Stimulated activated CD8-positive, alpha-beta memory T cell treated with anti-CD3 and anti-CD28 coated beads, Interleukin-15, amount 100 ng/mL, for 1 hour (primary cell): ENCODE data around the gene AKT3.
"Not testable (repeated sequence)": the region's sequence is repeated elsewhere in the genome, so short reads cannot be mapped to it uniquely, and the experiment has no call there.

Experiments used
- DNase-seq: peaks from one replicate; pipeline ENCODE4 v3.0.0-alpha.2; 2020; ENCODE audit warnings: low read depth

Gene AKT3

DNA sequence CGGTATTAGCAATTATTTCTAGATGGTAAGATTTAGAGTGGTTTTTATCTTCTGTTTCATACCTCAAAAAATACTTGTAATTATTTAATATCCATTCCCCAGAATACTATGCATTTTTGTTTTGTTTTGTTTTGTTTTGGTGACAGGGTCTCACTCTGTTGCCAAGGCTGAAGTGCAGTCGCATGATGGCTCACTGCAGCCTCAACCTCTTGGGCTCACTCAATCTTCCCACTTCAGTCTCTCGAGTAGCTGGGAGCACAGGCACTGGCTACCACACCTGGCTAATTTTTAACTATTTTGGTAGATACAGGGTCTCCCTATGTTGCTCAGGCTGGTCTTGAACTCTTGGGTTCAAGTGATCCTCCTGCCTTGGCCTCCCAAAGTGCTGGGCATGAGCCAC is 252.7 kb downstream of the AKT3 start:
- no peak for DNase-seq

DNA sequence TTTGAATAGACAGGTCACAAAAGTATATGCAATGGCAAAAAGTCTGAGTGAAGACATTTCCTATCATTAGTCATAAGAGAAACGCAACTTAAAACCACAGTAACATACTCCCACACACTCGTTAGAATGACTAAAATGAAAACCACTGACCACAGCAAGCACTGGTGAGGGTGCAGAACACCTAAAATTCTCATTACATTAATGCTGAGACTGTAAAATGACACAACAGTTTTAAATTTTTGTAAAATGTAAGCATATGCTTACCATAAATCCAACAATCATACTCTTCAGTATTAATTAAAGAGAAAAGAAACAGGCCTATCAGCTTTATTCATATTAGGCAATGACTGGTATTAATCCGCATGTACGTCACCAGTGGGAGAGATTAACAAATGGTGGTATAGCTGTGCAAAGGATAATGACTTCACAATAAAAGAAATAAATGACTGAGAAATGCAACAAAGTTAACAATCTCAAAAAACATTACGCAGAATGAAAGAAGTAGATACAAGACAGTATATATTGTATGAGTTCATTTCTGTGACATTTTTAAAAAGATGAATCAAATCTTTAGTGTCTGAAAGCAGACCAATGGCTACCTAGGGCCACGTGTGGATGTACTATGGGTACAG is 253.5 kb downstream of the AKT3 start:
- DNase-seq, result no peak

DNA sequence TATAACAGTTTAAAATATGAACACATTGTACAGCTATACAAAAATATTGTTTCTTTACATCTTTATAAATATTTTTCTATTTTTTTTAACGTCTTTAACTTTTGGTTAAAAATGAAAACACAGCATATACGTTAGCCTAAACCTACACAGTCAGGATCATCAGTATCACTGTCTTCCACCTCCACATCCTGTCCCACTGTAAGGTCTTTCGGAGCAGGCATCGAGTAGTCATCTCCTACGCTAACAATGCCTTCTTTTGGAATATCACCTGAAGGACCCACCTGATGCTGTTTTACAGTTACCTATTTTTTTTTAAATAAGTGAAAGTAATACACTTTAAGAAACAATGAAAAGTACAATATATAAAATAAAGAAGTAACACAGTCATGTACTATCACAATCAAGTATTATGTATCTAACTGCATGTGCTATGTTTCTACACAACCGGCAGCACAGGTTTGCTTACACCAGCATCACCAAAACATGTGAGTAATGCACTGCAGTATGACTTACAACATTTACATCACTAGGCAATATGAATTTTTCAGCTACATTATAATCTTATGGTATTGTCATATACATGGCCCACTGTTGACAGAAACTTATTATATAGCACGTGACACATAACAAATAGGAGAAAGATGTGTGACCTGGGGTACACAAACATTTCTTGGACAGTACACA is 254.4 kb downstream of the AKT3 start:
- DNase-seq, result no peak

DNA sequence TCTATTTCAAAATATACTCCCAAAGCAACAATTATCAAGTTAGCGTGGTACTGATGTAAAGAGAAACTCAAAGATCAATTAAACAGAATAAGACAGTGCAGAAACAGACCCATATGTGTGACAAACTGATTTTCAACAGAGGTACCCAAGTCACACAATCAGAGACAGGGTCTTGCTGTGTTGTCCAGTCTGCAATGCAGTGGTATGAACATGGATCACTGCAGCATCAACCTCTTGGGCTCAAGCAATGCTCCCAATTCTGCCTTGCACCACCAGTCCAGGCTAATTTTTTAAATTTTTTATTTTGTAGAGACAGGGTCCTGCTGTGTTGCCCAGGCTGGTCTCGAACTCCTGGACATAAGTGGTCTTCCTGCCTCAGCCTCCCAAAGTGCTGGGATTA is 255.6 kb downstream of the AKT3 start:
- no peak for DNase-seq

DNA sequence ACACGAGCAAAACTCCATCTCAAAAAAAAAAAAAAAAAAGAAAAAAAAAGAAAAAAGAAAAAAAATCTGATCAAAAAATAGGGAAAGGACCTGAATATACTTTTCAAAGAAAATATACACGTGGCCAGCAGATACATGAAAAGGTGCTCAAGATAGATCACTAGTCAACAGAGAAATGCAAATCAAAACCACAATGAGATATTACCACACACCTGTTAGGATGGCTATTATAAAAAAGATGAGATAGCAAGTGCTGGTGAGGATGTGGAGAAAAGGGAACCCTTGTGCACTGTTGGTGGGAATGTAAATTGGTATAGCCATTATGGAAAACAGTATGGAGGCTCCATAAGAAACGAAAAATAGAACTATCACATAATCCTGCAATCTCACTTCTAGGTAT is 260.8 kb downstream of the AKT3 start:
- DNase-seq, result not testable (repeated sequence)

DNA sequence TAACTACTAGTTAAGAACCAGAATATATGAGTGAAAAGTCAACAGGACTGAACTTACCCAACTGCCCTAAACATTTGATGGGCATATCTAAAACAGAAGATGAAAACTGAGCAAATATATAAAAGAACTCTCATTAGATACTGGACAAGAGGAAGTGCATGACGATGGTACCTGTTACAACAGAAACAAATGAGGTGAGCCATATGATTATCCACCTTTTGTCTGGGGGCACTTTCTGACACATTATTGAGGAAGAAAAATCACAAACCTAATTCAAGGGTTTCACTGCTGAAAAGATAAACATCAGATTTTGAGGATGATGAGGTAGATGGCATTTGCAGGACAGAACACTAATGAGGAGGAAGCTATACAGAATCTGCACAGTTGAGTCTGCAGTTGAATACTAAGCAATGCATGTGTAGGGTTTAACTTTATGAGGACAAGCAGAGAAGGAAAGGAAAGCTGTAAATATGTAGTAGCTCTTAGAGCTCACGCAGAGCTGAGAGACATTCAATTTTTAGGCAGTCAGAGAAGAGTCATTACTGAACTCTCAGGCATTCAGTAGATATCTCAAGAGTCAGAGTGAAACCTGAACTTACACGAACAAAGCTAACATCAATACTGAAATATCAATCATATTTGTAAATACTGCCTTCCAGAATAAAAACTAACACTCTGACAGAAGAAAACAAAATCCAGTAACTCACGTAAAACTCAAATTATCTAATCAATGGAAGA is 262.1 kb downstream of the AKT3 start:
- DNase-seq, result no peak

DNA sequence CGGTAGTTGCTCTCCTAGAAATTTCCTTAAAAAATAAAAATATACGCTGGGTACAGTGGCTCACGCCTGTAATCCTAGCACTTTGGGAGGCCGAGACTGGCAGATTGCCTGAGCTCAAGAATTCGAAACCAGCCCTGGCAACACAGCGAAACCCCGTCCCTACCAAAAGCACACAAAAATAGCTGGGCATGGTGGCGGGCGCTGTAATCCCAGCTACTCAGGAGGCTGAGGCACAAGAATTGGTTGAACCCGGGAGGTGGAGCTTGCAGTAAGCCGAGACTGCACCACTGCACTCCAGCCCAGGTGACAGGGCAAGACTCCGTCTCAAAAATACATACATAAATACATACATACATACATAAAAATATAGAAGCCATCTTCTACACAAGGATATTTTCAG is 262.8 kb downstream of the AKT3 start:
- no peak for DNase-seq

DNA sequence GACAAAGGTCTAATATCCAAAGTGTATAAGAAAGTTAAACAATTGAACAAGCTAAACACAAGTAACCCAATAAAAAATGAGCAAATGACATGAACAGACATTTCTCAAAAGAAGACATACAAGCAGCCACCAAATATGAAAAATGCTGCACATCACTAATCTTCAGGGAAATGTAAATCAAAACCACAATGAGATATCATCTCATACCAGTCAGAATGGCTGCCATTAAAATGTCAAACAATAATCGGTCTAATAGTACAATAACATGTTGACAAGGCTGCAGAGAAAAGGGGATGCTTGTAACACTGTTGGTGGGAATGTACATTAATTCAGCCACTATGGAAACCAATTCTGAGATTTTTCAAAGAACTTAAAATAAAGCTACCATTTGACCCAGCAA is 264.1 kb downstream of the AKT3 start:
- DNase-seq, result no peak

DNA sequence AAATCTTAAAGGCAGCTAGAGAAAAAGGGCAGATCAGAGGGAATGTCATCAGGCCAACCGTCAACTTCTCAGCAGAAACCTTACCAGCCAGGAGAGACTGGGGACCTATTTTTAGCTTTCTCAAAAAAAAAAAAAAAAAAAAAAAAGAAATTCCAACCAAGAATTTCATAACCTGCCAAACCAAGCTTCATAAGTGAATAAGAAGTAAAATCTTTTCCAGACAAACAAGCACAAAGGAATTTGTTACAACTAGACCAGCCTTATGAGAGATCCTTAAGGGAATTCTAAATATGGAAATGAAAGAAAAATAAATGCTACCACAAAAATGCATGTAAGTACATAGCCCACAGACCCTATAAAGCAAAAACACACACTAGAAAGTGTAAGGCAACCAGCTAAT is 267.7 kb downstream of the AKT3 start:
- no peak for DNase-seq

DNA sequence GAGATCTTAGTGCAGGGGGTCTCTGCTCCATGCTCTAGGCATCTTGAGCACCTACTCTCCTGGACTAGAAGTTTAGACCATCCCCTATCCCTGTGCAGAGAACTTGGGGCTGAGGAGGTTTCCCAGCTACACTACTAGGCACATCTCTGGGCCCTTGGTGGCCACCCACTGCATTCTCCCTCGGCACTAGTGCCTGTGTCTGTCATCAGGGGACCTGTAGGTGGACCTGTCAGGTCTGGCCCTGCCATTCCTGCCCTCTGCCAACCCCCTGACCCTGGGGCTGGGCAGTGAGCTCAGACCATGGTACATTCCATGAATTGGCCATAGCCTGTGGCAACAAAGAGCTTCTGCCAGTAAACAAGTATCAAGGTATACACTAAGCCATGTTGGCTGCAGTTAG is 269.1 kb downstream of the AKT3 start:
- DNase-seq, result no peak

DNA sequence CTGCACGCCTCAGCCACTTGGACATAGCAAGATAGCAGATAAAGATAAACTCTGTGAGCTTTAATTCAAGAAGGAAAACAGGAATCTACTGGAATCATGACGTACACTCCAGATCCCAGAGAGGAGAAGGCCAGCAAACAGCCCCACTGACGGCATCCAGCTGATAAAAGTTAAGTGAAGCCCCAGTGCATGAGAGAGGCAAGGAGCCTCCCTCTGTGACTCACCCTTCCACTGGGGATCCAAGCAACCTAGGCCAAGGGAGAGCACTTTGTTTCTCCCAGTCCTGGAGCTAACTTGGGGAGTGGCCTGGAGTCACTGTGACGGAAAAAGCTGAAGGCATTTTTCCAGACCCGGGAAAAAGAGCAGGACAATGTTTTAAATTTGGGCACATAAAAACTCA is 270.0 kb downstream of the AKT3 start:
- DNase-seq, result no peak

DNA sequence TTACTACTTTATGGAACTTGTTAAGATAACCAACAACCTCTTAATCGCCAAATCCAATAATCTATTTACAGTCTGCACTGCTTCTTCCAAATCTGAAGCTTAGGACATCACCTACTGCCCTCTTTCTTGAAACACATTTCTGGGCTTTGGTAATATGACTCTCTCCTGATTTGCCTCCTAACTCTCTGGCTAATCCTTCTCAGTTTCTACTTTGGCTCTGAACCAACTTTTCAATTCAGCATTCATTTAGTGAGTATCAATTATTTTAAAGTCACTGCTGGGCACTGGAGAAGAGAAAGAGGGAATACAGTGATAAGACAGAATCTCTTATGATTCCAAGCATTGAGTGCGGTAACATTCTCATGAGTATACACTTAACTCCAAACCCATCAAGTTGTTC is 275.0 kb downstream of the AKT3 start:
- DNase-seq, result no peak

DNA sequence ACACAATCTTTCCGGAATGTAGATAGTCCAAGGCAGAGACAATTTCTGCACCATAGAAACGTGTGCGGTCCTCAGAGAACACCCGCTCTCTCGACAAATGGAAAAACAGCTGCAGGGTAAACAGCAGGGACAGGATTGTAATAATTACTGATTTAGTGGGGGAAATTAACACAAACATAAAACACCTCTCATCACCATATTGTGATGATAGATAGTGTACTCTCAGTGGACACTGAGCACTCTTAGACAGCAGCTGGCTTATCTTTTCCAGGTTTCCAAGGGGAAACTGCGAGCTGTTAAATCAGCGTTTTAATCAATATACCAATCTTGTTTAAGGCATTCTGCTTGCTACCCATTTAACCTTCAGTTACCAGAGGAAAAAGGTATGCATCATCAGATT is 277.1 kb downstream of the AKT3 start:
- no peak for DNase-seq

DNA sequence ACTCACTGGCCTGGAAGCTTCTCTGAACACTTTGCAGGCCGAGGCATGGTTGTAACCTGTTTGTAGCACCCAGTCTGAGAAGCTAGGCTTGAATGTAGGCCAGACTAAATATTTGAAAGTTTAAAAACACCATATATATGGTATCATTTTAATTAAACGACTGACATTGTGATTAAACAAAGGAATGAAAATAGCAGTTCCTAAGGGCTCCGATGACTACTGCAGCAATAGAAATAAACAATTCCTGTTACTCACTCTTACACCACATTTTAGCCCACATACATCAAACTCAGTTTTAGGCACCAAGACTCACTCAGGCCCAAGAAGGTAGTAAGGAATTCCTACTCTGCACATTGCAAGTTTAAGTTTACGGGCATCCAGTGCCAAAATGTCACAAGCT is 281.2 kb downstream of the AKT3 start:
- no peak for DNase-seq

DNA sequence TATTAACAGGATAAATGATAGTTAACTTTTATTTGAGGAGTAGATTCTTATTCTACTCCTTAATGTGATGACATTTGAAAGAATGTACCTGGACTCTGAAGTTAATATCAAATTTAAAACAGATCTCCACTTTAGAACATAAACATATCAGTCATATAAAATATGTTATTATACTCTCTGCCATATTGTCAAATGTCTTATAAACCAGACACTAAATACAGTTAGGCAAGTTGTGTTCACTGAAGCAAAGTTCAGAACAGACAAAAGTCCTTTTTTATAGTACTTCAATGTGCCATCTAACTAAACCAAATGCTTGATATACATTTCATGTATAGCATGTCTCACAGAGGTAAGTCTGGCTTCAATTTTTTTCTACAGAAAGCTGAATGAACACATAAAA is 285.2 kb downstream of the AKT3 start:
- no peak for DNase-seq

DNA sequence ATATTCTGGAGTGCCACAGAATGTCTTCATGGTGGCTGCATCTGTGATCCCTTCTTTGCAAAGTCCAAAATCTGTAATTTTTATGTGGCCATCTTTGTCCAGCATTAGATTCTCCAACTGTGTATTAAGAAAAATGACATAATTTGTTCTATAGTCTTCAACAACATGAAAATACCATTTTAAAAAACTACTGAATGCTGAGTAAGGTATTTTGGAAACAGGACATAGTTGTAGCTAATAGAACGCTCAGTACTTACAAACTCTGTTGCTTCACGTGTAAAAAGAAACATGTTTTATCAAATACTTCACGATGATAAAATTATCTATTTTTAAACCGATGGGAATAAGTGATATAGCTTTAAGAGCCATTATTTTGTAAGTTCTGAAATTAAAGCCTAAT is 286.3 kb downstream of the AKT3 start:
- DNase-seq, result no peak

DNA sequence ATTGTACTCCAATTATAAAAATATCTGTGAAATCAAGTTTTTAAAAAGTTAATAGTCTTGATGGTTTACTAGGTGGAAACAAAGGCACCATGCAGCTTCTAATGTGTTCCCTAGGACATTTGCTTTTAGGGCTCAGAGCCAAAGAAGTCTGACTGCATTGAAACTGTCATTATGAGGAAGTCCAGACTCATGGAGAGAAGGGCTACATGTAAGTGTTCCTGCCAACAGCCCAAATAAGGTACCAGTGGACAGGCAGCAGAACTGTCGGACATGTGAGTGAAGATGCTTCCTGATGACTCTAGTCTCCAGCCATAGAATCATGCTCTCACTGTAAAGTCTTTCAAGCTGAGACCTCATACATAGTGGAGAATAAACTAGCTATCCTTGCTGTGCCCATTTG is 287.6 kb downstream of the AKT3 start:
- DNase-seq, result no peak

DNA sequence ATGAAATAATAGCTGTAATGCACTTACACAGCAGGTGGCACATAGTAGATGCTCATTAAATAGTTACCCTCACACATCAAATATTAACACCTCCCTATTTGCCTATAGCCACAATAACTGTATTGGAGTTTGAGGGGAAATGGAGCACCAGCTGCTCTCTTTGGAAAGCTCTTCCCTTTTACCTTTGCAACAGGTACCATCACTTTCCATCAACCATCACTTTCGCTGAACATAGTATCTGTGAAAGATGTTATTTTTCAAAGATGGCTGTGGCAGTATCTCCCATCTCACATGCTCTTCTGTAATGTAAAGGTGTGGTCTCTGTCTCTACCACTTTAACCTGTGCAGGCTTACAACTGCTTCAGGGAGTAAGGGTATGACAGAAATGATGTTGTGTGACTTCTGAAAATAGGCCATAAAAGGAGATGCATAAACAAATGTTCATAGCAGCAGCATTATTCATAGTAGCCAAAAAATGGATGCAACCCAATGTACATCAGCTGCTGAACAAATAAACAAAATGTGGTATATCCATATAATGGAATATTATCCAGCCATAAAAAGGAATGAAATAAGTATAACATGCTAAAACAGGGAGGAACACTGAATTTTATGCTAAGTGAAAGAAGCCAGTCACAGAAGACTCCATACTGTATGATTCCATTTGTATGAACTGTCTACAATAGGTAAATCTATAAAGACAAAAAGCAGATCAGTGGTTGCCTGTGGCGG is 288.3 kb downstream of the AKT3 start:
- DNase-seq, result no peak

DNA sequence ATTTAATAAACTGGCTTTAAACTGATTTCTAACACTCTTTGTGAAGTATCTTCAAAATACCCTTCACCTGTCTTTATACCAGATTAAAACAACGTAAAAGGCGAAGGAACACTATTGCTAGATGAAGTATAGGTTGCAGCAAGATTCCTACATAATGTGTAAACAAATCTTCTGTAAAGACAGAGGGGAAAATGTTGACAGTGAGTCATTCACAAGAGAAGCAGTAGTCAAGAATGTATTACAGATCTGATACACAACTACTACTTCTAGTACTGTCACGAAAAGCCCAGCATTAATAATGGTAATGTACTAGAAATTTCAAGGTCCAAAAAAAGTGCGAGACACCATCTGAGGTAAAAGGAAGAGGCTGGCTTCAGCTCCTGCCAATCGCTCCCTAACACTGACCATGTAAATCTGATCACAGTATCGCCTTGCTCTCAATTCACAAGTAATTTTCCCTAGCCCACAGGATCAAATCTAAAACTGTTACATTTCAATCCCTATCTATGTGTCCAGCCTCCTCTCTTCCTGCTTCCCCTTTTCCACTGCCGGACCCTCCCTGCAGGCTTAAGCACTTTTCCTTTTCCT is 290.4 kb downstream of the AKT3 start:
- no peak for DNase-seq

DNA sequence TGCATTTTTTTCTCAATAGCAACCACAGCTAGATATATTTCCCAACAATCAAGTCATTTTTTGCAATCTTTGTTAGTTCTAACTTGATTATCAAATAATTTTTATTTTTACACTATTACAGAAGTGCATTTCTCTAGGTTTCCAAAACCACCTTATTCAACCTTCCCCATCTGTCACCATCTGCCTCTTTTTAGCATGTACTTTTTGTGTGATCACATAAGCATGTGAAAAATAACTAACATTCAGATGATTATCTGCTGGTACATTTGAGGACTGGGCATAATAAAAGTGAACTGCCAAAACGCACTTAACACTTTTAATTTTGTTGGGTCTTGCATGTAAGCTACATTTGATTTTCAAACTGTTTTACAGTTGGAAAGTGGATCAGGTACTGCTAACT is 291.5 kb downstream of the AKT3 start:
- no peak for DNase-seq

DNA sequence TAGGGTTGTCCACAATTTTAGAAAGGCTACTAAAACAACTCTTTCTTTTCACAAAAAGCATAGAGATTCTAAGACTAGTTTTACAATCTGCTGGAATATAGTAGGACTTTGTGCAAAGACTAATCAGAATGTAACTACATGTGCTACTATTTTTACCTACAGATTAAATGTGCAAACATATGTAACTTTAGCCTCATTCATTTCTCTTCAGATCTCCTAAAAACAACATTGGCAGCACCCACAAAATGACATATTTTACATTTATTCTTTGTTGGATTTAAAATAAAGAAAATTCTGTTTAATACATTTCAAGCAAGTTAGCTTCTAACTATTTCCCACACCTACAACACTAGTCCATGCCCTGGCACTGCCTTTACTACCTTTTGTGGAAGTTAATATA is 292.2 kb downstream of the AKT3 start:
- no peak for DNase-seq

DNA sequence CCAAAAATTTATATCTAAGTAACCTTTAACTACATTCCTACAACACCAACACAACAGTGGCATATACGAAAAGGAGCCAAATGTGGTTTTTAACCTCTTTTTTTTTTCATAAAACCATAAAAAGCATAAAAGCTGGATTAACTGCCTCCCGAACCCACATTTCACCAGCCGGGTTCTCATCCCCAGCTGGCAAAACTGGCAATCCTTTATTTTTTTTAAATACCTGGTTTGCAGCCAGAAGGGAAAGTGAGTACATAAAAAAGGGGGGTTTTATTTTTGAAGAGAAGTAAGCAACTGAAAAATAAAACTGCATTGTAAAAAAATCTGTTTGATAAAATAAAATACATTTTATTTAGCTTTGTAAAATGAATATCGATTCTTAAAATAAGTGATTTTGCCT is 295.4 kb downstream of the AKT3 start:
- DNase-seq, result no peak

DNA sequence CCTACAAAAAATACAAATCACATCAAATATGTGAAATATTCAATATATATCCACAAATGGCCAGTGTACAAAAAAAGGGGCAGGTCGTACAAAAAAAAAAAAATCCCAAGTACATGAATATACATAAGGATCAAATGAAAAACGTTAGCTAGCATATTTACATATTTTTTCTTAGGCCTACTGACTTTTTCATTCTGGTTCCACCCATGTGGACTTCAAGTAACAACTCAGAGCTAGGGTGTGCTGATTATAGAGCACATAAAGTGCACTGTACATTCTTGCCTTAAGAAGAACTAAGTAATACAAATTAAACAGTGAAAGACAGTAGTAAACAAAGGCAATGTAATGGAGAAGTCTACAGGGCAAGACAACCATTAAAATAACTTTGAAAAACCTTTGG is 297.0 kb downstream of the AKT3 start:
- no peak for DNase-seq
